Peyer's patch (tissue), 4 donors: Measurements from ENCODE around the gene C17orf50. TPM values are rescaled to one million over a fixed set of nuclear protein-coding genes. Genes with fewer than 3 reads are reported as not detected.

Experiments used
- DNase-seq, 3 donors: peaks; one replicate each; pipeline ENCODE4 v3.0.0-alpha.2; 2017 to 2019
- H3K27ac ChIP-seq, 4 donors: fragments of 200-600 bp; sonication (generic); one replicate each; pipeline ENCODE4 v1.5.1; 2016 to 2019
- H3K27me3 ChIP-seq, 2 donors: fragments of 200-600 bp; sonication (generic); one replicate each; pipeline ENCODE4 v1.5.1; 2019
- H3K36me3 ChIP-seq, 3 donors: fragments of 200-600 bp; sonication (generic); one replicate each; pipeline ENCODE4 v1.5.1; 2016 to 2019
- H3K4me1 ChIP-seq, 4 donors: fragments of 200-600 bp; sonication (generic); one replicate each; pipeline ENCODE4 v1.5.1; 2016 to 2019
- H3K4me3 ChIP-seq, 4 donors: fragments of 200-600 bp; sonication (generic); 1 replicate in 3 of 4; 2 replicates in 1 of 4; pipeline ENCODE4 v1.5.1; 2016 to 2019; ENCODE audit warnings: mild to moderate bottlenecking in 1 of 4
- H3K9me3 ChIP-seq, 4 donors: fragments of 200-600 bp; sonication (generic); one replicate each; pipeline ENCODE4 v1.5.1; 2016 to 2019; ENCODE audit warnings: mild to moderate bottlenecking in 1 of 4
- CTCF ChIP-seq, 6 experiments: fragments of 450-650 bp in 4 of 6; fragments of 200-600 bp in 2 of 6; sonication (generic) in 1 of 6; IDR thresholded peaks; one replicate each; pipeline ENCODE4 v1.5.1; 2017 to 2019; ENCODE audit warnings: antibody characterized with exemption in 6 of 6, mild to moderate bottlenecking in 3 of 6, moderate library complexity in 1 of 6
- POLR2A ChIP-seq, 2 donors: fragments of 450-650 bp; IDR thresholded peaks; one replicate each; pipeline ENCODE4 v1.5.1; 2017; ENCODE audit warnings: antibody characterized with exemption in 2 of 2, mild to moderate bottlenecking in 2 of 2, moderate library complexity in 2 of 2
- total RNA-seq, 4 donors: library from RNA; depleted of rRNA; stranded (reverse); fragments of >200 nt; gene quantifications; one replicate each; pipeline ENCODE4 v1.1.0, GENCODE V29; 2016

The C17orf50 gene
- total RNA-seq, 4 donors from 2014 or later, result not detected

DNA sequence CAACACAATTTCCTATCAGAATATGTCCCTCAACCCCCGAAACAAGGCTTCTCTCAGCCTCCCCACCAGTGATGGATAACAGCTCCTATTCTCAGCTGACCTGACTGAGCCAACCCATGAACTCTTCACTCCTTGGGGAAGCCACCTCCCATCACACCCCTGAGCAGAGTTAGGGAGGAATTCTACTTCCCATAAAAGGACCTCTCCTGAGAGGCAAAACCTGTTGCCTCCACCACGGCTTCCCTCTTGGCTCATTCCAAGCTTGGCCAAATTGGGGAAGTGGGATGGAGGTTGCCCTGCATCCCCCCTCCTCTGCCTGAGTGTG is 34.9 kb upstream of the C17orf50 start:
- Histone ChIP-seq H3K4me1 (peaks cover 0 to 11% (median 0%) of the 10 kb centered on the region in 4 donors), H3K9me3 (no peaks in the 10 kb centered on the region), H3K4me3 (no peak overlapping the region), H3K36me3 (peaks cover 0 to 54% (median 0%) of the 10 kb centered on the region in 3 donors), H3K27ac (no peak overlapping the region), H3K27me3 (no peaks in the 10 kb centered on the region)
- no peak for DNase-seq
- no peak for TF ChIP-seq POLR2A (IDR thresholded peaks at IDR 0.05)
- no peak for TF ChIP-seq CTCF (IDR thresholded peaks at IDR 0.05)

DNA sequence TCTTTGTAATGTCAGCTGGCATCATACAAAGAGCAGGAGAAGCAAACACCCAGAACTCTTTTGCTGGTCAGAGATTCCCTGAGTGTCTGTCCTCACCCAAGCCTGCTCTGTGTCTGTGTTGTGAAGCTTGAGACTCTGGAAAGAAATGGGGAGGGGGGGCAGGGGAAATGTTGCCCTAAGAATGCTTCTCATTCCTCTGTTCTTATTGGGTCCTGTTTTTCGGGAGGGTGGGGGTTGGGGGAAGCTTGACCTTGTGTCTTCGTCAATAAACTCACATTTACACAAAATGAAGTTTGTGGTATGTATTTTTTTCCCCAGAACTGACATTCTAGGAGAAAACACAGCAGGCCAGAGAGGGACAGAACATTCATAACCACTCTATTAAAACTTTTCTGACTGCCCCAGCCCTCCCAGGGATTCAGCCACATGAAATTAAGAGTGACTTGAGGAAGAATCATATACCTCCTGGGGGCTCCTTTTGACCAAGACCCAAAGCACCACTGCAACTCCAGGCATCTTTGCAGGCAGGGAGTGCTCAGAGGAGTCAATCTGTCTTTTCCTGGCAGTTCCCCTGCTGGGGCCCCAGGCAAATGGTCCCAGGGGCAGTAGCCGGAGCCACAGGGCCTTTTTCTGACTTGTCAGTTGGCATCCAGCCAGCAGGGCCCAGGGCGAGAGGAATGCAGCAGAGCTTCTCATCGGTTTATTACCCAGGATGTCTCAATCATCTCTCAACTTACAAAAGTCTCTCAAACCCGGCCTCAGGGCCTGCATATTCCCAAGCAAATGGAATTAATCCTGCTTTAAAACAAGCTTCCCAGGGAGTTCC is 34.3 kb upstream of the C17orf50 start:
- Histone ChIP-seq H3K27me3 (no peaks in the 10 kb centered on the region), H3K27ac (peak overlapping the region in 1 of 4 donors; percentile 5), H3K4me1 (peaks cover 0 to 11% (median 2%) of the 10 kb centered on the region in 4 donors), H3K9me3 (no peaks in the 10 kb centered on the region), H3K4me3 (no peak overlapping the region), H3K36me3 (peaks cover 0 to 54% (median 0%) of the 10 kb centered on the region in 3 donors)
- TF ChIP-seq CTCF (IDR thresholded peaks at IDR 0.05), result no peak
- no peak for TF ChIP-seq POLR2A (IDR thresholded peaks at IDR 0.05)
- peak in 1 of 3 donors; percentile 75 for DNase-seq

DNA sequence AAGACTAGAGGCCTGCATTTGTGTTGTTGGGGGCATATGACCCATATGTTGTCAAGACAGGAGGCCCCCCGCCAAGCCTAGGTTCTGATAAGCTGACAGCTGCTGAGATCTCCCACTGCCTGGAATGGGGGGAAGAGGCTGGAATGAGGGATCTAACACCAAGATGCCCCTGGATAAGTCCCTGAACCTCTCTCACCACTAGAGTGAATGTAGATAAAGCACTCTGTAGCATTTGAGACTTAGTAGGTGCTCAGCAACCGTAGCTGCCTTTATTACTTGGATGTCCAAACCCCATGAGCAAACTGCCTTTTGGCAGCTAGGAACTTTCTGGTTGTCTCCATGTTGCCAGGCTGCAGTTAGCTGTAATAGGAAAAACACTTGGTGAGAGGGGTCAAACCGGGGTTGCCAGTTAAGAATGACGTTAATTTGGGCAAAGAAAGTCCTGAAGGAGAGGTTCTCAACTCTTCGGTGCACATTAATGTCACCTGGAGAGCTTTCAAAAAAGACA is 33.7 kb upstream of the C17orf50 start:
- Histone ChIP-seq H3K27me3 (no peaks in the 10 kb centered on the region), H3K9me3 (no peaks in the 10 kb centered on the region), H3K4me3 (no peak overlapping the region), H3K36me3 (peaks cover 0 to 49% (median 0%) of the 10 kb centered on the region in 3 donors), H3K4me1 (peaks cover 0 to 15% (median 3%) of the 10 kb centered on the region in 4 donors), H3K27ac (peak overlapping the region in 1 of 4 donors; percentile 5)
- no peak for DNase-seq
- TF ChIP-seq POLR2A (IDR thresholded peaks at IDR 0.05) (no peak), CTCF (IDR thresholded peaks at IDR 0.05) (no peak)

DNA sequence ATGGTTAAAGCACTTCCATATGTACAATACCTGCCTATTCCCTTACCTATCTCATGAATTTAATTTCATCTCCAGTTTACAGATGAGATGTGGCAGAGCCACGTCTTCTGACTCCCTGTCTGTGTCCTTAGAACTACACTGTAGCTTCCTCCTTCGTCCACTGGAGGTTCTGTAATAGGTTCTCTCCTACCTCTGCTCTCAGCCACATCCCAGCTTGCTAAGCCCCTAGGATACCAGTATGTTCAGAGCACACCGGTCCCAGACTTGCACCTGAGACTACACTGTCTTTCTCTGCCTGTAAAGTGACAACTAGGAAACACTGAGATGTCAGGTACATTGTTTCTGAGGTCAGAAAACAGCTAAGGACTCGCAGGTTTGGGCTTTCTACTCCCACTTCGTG is 33.1 kb upstream of the C17orf50 start:
- no peaks in the 10 kb centered on the region for H3K9me3 ChIP-seq
- H3K36me3 ChIP-seq, result peaks cover 0 to 44% (median 0%) of the 10 kb centered on the region in 3 donors
- H3K4me1 ChIP-seq, result peaks cover 0 to 18% (median 3%) of the 10 kb centered on the region in 4 donors
- H3K27me3 ChIP-seq, result no peaks in the 10 kb centered on the region
- DNase-seq, result no peak
- H3K27ac ChIP-seq, result no peak overlapping the region
- TF ChIP-seq CTCF (IDR thresholded peaks at IDR 0.05) (no peak), POLR2A (IDR thresholded peaks at IDR 0.05) (no peak)
- H3K4me3 ChIP-seq, result no peak overlapping the region

DNA sequence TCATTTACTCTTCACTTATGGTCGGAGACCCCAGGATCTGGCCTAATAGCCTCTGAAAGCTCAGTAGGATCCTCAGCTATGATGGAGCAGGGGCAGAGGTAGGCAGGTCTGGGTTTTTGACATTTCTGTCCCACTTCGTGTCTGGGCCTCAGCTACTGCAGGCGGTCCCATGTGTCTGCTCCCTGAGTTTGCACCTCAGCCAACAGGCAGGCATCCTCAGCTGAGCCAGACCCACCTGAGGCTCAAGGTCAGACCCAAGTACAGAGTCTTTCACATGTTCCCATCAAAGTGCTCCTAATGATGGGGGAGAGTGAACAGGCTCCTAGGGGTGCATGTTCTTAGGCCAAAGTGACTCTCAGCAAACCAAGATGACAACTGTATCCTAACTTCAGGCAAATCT is 32.1 kb upstream of the C17orf50 start:
- Histone ChIP-seq H3K27me3 (no peaks in the 10 kb centered on the region), H3K9me3 (no peaks in the 10 kb centered on the region), H3K4me1 (peaks cover 0 to 18% (median 3%) of the 10 kb centered on the region in 4 donors), H3K36me3 (peaks cover 0 to 35% (median 0%) of the 10 kb centered on the region in 3 donors), H3K4me3 (no peak overlapping the region), H3K27ac (no peak overlapping the region)
- TF ChIP-seq CTCF (IDR thresholded peaks at IDR 0.05) (no peak), POLR2A (IDR thresholded peaks at IDR 0.05) (no peak)
- no peak for DNase-seq
